Stimulated activated CD8-positive, alpha-beta memory T cell treated with anti-CD3 and anti-CD28 coated beads, Interleukin-15, amount 100 ng/mL, for 1 hour (primary cell): ENCODE measurements around the gene ABCC11.
A peak's percentile ranks its signal among the peaks of the same experiment; 100 is the strongest.

Source experiments
- DNase-seq: peaks from one replicate; pipeline ENCODE4 v3.0.0-alpha.2; 2020; ENCODE audit warnings: low read depth

Gene ABCC11

GRCh38 chr16:48161906-48162305, 85.4 kb downstream of the ABCC11 start:
- DNase-seq = no peak

GRCh38 chr16:48160575-48160974, 86.8 kb downstream of the ABCC11 start:
- no peak for DNase-seq

GRCh38 chr16:48158296-48158695, 89.0 kb downstream of the ABCC11 start:
- DNase-seq = no peak

GRCh38 chr16:48157794-48158193, 89.5 kb downstream of the ABCC11 start:
- no peak for DNase-seq

GRCh38 chr16:48157302-48157701, 90.0 kb downstream of the ABCC11 start:
- DNase-seq = no peak

- DNase-seq = peak; percentile 70
These were observed 90.5 kb downstream of the ABCC11 start for GRCh38 chr16:48156790-48157209.

- no peak for DNase-seq
These were observed 91.2 kb downstream of the ABCC11 start, which contains the start of gene ABCC12 for GRCh38 chr16:48155926-48156789. TSS of gene ABCC12 (minus strand) at chr16:48155993. CDS start at chr16:48146424, 9,569 bp downstream.

GRCh38 chr16:48153774-48154173, 93.6 kb downstream of the ABCC11 start:
- DNase-seq = no peak

- no peak for DNase-seq
These were observed 95.1 kb downstream of the ABCC11 start for GRCh38 chr16:48152226-48152625.

GRCh38 chr16:48150707-48151106, 96.6 kb downstream of the ABCC11 start:
- DNase-seq = no peak

- no peak for DNase-seq
These were observed 100.6 kb downstream of the ABCC11 start for GRCh38 chr16:48146710-48147109.

- DNase-seq = no peak
These were observed 101.2 kb downstream of the ABCC11 start for GRCh38 chr16:48146131-48146530.

- DNase-seq = no peak
These were observed 103.4 kb downstream of the ABCC11 start for GRCh38 chr16:48143812-48144368.

- DNase-seq = no peak
These were observed 106.5 kb downstream of the ABCC11 start for GRCh38 chr16:48140821-48141220.

GRCh38 chr16:48139517-48139916, 107.8 kb downstream of the ABCC11 start:
- DNase-seq = no peak

GRCh38 chr16:48138543-48138942, 108.8 kb downstream of the ABCC11 start:
- DNase-seq = no peak

GRCh38 chr16:48137822-48138221, 109.5 kb downstream of the ABCC11 start:
- no peak for DNase-seq

- no peak for DNase-seq
These were observed 110.6 kb downstream of the ABCC11 start for GRCh38 chr16:48136547-48137360.

- DNase-seq = no peak
These were observed 113.7 kb downstream of the ABCC11 start for GRCh38 chr16:48133455-48134211.

GRCh38 chr16:48132696-48133095, 114.6 kb downstream of the ABCC11 start:
- DNase-seq = no peak

- DNase-seq = no peak
These were observed 116.0 kb downstream of the ABCC11 start for GRCh38 chr16:48131201-48131935.
